Thyroid gland (tissue), 4 donors: Measurements from ENCODE around the gene COL23A1.

ENCODE experiments used
- CTCF ChIP-seq, 6 experiments: fragments of 200-600 bp in 3 of 6; fragments of 450-650 bp in 3 of 6; sonication (generic) in 3 of 6; IDR thresholded peaks; one replicate each; pipeline ENCODE4 v1.5.1; 2016 to 2019; ENCODE audit warnings: antibody characterized with exemption in 6 of 6, mild to moderate bottlenecking in 2 of 6, inconsistent platforms in 1 of 6, moderate library complexity in 1 of 6
- POLR2A ChIP-seq, 2 donors: fragments of 450-650 bp; IDR thresholded peaks; one replicate each; pipeline ENCODE4 v1.6.1; 2017; ENCODE audit warnings: antibody characterized with exemption in 2 of 2, mild to moderate bottlenecking in 2 of 2, moderate library complexity in 1 of 2

DNA sequence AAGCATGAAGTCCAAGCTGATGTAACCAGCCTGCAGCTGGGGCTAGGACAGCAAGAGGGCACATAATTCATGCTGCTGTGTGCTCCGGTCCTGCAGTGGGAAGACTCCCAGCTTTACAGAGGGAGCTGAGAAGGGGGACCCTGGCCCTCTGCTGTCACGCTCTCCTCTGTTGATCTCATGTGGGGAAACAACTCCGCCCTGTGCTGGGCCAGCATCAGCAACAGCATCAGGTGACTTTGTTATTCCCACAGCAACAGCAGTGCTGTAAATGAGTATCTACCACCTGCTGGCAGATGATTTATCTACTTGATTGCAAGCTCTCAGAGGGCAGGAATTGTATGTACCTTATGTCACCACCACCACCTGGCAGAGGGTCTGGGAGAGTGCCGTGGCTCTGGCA is 176.2 kb downstream of the COL23A1 start:
- TF ChIP-seq CTCF (IDR thresholded peaks at IDR 0.05) (no peak), POLR2A (IDR thresholded peaks at IDR 0.05) (no peak)
